HepG2 (cell line): ENCODE measurements around the gene FBXL13. TPM values are rescaled to one million over a fixed set of nuclear protein-coding genes. Genes with fewer than 3 reads are reported as not detected.

Experiments
- ARID4A ChIP-seq: sonication (generic); formaldehyde crosslinking; IDR thresholded peaks from 2 replicates; pipeline ENCODE4 v1.5.0; 2020; ENCODE audit warnings: mild to moderate bottlenecking, missing genetic modification reagents, borderline replicate concordance
- CBX1 ChIP-seq: IDR thresholded peaks from one replicate; pipeline ENCODE4 v1.6.1; 2016; ENCODE audit warnings: antibody characterized with exemption, low read depth
- MLX ChIP-seq: IDR thresholded peaks from 2 replicates; pipeline ENCODE4 v1.6.1; 2016
- MXI1 ChIP-seq: IDR thresholded peaks from 3 replicates; pipeline ENCODE4 v1.6.1; 2012; ENCODE audit warnings: low read depth, low read length, inconsistent platforms, borderline replicate concordance
- SALL2 ChIP-seq: sonication (generic); formaldehyde crosslinking; IDR thresholded peaks from 2 replicates; pipeline ENCODE4 v1.8.1; 2023; ENCODE audit warnings: mild to moderate bottlenecking, missing genetic modification reagents, inconsistent platforms
- STAG1 ChIP-seq: sonication (generic); formaldehyde crosslinking; IDR thresholded peaks from 2 replicates; pipeline ENCODE4 v1.4.0; 2020; ENCODE audit warnings: missing genetic modification reagents
- ZNF576 ChIP-seq: sonication (generic); formaldehyde crosslinking; IDR thresholded peaks from 2 replicates; pipeline ENCODE4 v1.4.0; 2020; ENCODE audit warnings: mild to moderate bottlenecking, missing genetic modification reagents
- polyA plus RNA-seq, 8 experiments: library from polyadenylated mRNA; depleted of rRNA in 3 of 8; stranded (reverse) in 7 of 8; unstranded in 1 of 8; fragments of >200 nt; fragmentation: Illumina TruSeq in 4 of 8; extraction: Trizol in 4 of 8; gene quantifications; 2 replicates each; pipeline versions ENCODE4 v1.2.1 to v1.2.3, GENCODE V29; 2011 to 2016; ENCODE audit warnings: low read depth in 4 of 8, missing spikeins in 1 of 8, mixed read lengths in 1 of 8; ENCODE audit not compliant: insufficient read depth in 1 of 8
- total RNA-seq, 5 experiments: library from RNA; depleted of rRNA; stranded (reverse); fragments of >200 nt; fragmentation: Illumina TruSeq; extraction: Trizol; gene quantifications; 2 replicates each; pipeline ENCODE4 v1.2.3, GENCODE V29; 2016; ENCODE audit warnings: low read depth in 1 of 5
- TF ChIP-seq, protein P1 (sequence below): sonication (generic); formaldehyde crosslinking; IDR thresholded peaks from one replicate; pipeline ENCODE4 v1.5.1; 2020; ENCODE audit warnings: mild to moderate bottlenecking, missing genetic modification reagents; ENCODE audit errors: not compliant biosample characterization

FBXL13 gene
- total and polyA plus RNA-seq, 2 of the 13 experiments (the other 11 are each of a cell fraction or from before 2014, with no cell fraction given), result 0.24 to 0.77 TPM

- TF ChIP-seq ARID4A (CRISPR knock-in tag) (peak; percentile 97), SALL2 (CRISPR knock-in tag) (peak; percentile 77; the same call in 1 of the 2 replicates), MXI1 (peak; percentile 94), ZNF576 (no peak), STAG1 (CRISPR knock-in tag) (peak; percentile 3; the same call in 1 of the 2 replicates), MLX (CRISPR knock-in tag) (peak; percentile 30; the same call in 1 of the 2 replicates), CBX1 (peak; percentile 22)
- TF ChIP-seq, protein P1, sequence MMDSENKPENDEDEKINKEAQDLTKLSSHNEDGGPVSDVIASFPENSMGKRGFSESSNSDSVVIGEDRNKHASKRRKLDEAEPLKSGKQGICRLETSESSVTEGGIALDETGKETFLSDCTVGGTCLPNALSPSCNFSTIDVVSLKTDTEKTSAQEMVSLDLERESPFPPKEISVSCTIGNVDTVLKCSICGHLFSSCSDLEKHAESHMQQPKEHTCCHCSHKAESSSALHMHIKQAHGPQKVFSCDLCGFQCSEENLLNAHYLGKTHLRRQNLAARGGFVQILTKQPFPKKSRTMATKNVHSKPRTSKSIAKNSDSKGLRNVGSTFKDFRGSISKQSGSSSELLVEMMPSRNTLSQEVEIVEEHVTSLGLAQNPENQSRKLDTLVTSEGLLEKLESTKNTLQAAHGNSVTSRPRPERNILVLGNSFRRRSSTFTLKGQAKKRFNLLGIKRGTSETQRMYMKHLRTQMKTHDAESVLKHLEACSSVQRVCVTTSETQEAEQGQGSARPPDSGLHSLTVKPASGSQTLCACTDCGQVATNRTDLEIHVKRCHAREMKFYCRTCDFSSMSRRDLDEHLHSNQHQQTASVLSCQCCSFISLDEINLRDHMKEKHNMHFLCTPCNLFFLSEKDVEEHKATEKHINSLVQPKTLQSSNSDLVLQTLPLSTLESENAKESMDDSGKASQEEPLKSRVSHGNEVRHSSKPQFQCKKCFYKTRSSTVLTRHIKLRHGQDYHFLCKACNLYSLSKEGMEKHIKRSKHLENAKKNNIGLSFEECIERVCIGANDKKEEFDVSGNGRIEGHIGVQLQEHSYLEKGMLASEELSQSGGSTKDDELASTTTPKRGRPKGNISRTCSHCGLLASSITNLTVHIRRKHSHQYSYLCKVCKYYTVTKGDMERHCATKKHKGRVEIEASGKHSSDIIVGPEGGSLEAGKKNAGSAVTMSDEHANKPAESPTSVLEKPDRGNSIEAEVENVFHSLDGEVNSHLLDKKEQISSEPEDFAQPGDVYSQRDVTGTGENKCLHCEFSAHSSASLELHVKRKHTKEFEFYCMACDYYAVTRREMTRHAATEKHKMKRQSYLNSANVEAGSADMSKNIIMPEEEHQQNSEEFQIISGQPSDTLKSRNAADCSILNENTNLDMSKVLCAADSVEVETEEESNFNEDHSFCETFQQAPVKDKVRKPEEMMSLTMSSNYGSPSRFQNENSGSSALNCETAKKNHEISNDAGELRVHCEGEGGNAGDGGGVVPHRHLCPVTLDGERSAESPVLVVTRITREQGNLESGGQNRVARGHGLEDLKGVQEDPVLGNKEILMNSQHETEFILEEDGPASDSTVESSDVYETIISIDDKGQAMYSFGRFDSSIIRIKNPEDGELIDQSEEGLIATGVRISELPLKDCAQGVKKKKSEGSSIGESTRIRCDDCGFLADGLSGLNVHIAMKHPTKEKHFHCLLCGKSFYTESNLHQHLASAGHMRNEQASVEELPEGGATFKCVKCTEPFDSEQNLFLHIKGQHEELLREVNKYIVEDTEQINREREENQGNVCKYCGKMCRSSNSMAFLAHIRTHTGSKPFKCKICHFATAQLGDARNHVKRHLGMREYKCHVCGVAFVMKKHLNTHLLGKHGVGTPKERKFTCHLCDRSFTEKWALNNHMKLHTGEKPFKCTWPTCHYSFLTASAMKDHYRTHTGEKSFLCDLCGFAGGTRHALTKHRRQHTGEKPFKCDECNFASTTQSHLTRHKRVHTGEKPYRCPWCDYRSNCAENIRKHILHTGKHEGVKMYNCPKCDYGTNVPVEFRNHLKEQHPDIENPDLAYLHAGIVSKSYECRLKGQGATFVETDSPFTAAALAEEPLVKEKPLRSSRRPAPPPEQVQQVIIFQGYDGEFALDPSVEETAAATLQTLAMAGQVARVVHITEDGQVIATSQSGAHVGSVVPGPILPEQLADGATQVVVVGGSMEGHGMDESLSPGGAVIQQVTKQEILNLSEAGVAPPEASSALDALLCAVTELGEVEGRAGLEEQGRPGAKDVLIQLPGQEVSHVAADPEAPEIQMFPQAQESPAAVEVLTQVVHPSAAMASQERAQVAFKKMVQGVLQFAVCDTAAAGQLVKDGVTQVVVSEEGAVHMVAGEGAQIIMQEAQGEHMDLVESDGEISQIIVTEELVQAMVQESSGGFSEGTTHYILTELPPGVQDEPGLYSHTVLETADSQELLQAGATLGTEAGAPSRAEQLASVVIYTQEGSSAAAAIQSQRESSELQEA (CRISPR knock-in tag), result no peak
These were observed at the start of gene FBXL13, which contains the start of gene ARMC10 (continued) for GRCh38 chr7:103074519-103075336.
